Activated gamma-delta T cell (primary cell): ENCODE results near the gene LRG1.

Experiments used
- DNase-seq: peaks from one replicate; lab custom pipeline; 2025; lab: John Stamatoyannopoulos, UW

LRG1 gene

GRCh38 chr19:4495471-4495870, 44.4 kb downstream of the LRG1 start:
- DNase-seq, result no peak

- no peak for DNase-seq
These were observed 45.2 kb downstream of the LRG1 start for GRCh38 chr19:4494691-4495064.

GRCh38 chr19:4493929-4494690, 45.7 kb downstream of the LRG1 start:
- no peak for DNase-seq

- DNase-seq, result no peak
These were observed 46.5 kb downstream of the LRG1 start for GRCh38 chr19:4493104-4493928.

GRCh38 chr19:4492337-4493103, 47.3 kb downstream of the LRG1 start:
- no peak for DNase-seq

- DNase-seq, result no peak
These were observed 48.4 kb downstream of the LRG1 start for GRCh38 chr19:4491446-4491845.

GRCh38 chr19:4488496-4488895, 51.3 kb downstream of the LRG1 start:
- no peak for DNase-seq

- no peak for DNase-seq
These were observed 52.3 kb downstream of the LRG1 start for GRCh38 chr19:4487572-4487971.
